K562 (cell line): ENCODE measurements around the gene CST4.

Experiments used
- CTCF ChIP-seq, 3 experiments: IDR thresholded peaks in 2 of 3; conservative IDR thresholded peaks in 1 of 3; 2 replicates each; pipeline ENCODE4 v1.5.1; 2011 to 2012; ENCODE audit warnings: low read length in 3 of 3, mild to moderate bottlenecking in 3 of 3, control low read depth in 2 of 3, improper control_type of control experiment in 1 of 3, inconsistent platforms in 1 of 3, low read depth in 1 of 3, mixed read lengths in 1 of 3, moderate library complexity in 1 of 3; ENCODE audit not compliant: insufficient read depth in 2 of 3
- EP300 ChIP-seq: IDR thresholded peaks from 2 replicates; pipeline ENCODE4 v1.6.1; 2012; ENCODE audit warnings: low read length, improper control_type of control experiment
- RHOXF2B ChIP-seq: fragments of 250-450 bp; sonication (Bioruptor Pico); conservative IDR thresholded peaks from 2 replicates; pipeline ENCODE4 v1.5.1; 2021
- TCF7L2 ChIP-seq: fragments of 150-350 bp; IDR thresholded peaks from 2 replicates; pipeline ENCODE4 v1.6.1; 2016; ENCODE audit warnings: low read depth, mild to moderate bottlenecking, low read length, moderate library complexity
- ZNF239 ChIP-seq: fragments of 250-450 bp; sonication (Bioruptor Pico); IDR thresholded peaks from 2 replicates; pipeline ENCODE4 v1.4.0; 2020; ENCODE audit warnings: mild to moderate bottlenecking
- ZNF696 ChIP-seq: fragments of 250-450 bp; sonication (Bioruptor Pico); conservative IDR thresholded peaks from 2 replicates; pipeline ENCODE4 v1.4.0; 2020; ENCODE audit warnings: mild to moderate bottlenecking, moderate library complexity

- TF ChIP-seq RHOXF2B (CRISPR knock-in tag) (no peak), EP300 (no peak), TCF7L2 (no peak), ZNF696 (CRISPR knock-in tag) (no peak), CTCF (IDR thresholded peaks at IDR 0.05 in 2 of 3, conservative IDR thresholded peaks at IDR 0.05 in 1 of 3; ENCODE audit: insufficient read depth in 2 of 3, low read depth in 1 of 3, low read length in 3 of 3) (no peak), ZNF239 (CRISPR knock-in tag) (no peak)
Observed at GRCh38 chr20:23686046-23686750, 2.6 kb downstream of the CST4 start.
